GM11168 (cell line): Measurements from ENCODE around the gene CAMKV.

Experiments used
- in situ Hi-C: fragments of 300-500 bp; cut with MboI; formaldehyde crosslinking; loops from one replicate; pipeline ENCODE4 v1.12.0; 2022; ENCODE audit warnings: low sequenced_read_pairs; ENCODE audit not compliant: unreplicated experiment

The CAMKV gene

GRCh38 chr3:49898991-49899390 is 29.3 kb upstream of the CAMKV start:
- in situ Hi-C loops = no loop called here

- in situ Hi-C loops = no loop called here
Measured at GRCh38 chr3:49896345-49896744, 26.6 kb upstream of the CAMKV start.

- in situ Hi-C loops = no loop called here
Measured at GRCh38 chr3:49895791-49896190, 26.1 kb upstream of the CAMKV start.

- in situ Hi-C loops = no loop called here
Measured at GRCh38 chr3:49889296-49889695, 19.6 kb upstream of the CAMKV start.

GRCh38 chr3:49886922-49887265 is 17.2 kb upstream of the CAMKV start:
- in situ Hi-C loops = no loop called here

DNA sequence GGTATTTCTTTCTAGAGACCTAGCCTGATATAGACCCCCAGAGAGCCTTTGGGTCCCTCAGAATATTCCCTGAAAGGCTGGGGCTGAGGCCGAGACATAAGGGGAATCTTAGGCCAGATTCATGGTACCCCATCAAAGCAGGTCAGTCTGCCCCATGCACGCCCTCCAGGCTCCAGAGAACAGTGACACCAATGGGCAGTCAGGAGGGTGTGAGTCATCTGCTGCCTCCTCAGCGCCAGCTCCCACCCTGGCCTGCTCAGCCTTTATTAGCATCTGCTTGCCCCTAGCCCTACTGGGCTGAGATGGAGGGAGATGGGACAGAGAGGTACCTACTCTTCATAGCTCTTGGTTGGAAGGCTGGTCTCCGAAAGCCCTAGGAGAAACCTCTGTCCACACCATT is 14.3 kb upstream of the CAMKV start:
- in situ Hi-C loops = no loop called here

GRCh38 chr3:49882166-49882565 is 12.5 kb upstream of the CAMKV start:
- in situ Hi-C loops = no loop called here

DNA sequence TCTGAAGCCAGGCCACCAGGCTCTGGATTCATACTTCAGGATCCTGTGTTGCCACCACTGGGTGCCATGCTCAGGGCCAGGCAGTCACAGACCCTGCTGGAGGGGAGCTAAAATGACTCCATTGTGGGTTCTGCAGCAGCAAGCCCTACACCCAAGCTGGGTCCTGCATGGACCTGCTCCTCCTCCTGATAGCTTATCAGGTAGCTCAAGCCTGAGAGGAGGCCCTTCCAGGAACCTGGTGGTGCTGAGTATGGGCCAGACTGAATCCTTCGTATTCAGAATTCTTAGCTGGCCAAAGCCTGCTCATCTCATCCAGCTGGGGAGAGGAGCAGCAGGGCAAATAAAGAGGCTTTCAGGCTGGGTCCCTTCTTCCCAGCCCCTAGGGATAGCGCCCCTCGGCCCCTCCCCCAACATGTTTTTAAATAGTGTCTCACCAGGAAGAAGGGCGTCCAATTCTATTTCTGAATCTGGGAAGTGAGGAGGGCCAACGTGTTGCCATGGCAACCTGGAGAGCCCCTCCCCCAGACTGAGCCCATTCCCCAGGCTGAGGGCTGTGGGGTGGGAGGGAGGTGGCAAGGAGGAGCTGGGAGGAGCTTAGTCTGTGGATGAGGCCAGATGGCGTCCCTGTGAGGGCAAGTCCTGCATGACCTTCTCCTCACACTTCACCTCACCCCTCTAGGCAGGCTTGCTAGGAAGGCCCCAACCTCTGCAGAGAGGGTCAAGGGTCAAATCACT is 11.0 kb upstream of the CAMKV start:
- in situ Hi-C loops = no loop called here

DNA sequence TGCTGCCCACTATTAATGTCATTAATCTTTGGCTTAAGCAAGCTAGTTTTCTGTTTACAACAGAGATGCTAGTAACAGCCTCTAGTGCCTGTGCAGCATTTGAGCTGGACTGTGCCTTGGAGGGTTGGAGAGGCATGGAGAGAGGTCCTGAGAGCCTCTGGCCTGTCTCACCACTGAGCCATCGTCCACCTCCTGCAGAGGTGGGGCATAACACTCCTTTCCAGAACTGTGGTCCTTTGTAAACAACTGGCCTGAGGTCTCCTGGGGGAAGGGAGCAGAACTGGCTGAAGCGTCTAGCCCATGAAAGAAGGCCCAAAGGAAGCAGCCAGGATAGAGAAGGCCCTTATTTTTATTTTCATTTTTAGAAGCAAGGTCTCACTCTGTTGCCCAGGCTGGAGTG is 10.0 kb upstream of the CAMKV start:
- in situ Hi-C loops = no loop called here

GRCh38 chr3:49878686-49879085 is 9.0 kb upstream of the CAMKV start:
- in situ Hi-C loops = no loop called here

GRCh38 chr3:49877716-49878115 is 8.0 kb upstream of the CAMKV start:
- in situ Hi-C loops = no loop called here

- in situ Hi-C loops = no loop called here
Measured at GRCh38 chr3:49876567-49876966, 6.9 kb upstream of the CAMKV start.

DNA sequence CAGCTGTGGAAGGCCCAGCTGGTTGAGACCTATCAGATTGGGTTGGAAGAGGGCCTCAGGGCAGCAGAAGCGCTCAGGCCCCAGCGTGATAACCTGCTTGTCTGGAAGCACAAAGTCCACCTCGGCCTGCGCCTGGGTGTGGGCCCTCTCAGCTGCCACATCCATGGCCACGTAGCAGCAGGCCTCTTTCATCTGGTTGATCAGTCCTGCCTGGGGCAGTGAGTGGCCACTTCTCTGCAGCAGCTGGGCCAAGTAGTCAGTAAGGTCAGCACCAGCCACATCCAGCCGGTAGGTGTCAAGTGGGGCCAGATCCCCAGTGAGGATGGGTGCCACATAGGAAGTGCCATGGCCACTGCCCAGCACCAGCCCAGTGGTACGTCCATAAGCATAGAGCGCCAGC is 3.9 kb upstream of the CAMKV start:
- in situ Hi-C loops = no loop called here

DNA sequence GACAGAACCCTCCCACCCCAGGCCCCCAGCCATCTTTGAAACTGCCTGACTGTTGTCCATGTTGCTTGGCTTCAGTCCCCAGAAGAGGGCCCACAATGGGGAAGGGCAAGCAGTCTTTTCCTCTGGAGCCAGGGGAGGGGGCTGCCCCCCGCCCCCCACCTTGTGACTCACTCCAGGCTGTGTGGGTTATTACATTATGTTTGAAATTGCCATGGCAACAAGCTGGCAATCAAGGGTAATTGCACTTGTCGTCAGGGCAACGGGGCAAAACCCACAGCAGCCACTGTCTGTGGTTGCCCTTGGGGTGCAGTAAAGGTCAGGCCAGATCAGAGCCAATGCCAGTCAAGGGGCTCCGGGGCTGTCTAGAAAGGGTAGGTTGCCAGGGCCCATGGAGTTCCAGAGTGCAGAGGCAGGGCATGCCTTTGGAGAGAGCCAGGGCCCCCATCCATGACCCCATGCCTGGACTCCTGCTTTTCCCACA is 3.1 kb upstream of the CAMKV start:
- in situ Hi-C loops = no loop called here

DNA sequence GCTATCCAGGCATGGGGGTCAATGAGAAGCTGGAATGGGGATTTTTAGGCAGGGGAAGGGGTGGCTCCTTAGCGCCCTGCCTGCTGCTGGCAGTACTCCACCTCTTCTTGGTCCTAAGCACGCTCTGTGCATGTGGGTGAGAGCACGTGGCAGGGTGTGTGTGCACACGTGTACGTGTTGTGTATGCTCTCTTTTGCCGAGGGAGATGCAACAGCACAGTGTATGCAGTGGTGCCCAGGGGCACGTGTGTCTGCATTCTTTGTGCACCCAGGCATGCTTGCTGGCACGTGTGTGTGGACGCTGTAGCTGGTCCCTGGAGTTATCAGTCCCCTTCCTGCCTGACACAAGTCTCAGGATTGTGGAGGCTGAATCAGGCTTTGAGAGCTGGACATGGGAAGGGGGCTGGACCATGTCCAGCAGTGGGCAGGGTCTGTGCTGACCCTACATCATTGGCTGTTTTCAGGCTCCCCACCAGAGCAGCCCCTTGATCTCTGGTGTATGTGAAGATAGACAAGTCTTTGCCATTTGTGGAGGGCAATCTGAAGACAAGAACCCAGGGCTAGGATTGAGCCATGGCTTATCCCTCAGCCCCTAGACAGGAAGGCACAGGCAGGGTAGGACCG is 1.9 kb upstream of the CAMKV start:
- in situ Hi-C loops = no loop called here

DNA sequence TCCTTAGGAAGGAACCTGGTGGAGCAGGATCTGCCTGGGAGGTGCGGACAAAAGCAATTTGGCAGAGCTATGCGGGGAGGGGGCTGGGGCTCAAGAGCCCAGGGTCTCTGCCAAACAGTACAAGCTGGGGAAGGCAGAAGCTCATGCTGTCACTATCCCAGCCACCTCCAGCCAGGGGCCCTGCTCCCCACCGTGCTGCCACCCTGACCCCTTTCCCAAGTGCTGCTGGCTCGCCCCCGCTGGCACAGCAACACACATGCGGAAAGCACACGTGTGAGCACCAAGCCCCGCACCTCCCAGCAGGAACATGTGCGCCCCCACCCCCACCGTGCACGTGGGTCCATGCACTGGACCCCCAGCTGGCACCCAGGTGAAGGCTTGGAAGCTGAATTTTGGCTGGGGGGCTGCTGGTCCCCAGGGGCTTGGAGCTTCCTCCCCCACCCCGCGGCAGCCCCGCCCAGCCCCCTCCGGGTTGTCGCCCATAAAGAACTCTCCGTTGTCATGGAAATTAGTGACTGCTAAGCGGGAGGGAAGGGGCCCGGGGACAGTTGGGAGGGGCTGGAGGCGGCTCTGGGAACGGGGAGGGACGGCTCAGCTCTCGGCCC is 742 bp downstream of the CAMKV start:
- in situ Hi-C loops = no loop called here

DNA sequence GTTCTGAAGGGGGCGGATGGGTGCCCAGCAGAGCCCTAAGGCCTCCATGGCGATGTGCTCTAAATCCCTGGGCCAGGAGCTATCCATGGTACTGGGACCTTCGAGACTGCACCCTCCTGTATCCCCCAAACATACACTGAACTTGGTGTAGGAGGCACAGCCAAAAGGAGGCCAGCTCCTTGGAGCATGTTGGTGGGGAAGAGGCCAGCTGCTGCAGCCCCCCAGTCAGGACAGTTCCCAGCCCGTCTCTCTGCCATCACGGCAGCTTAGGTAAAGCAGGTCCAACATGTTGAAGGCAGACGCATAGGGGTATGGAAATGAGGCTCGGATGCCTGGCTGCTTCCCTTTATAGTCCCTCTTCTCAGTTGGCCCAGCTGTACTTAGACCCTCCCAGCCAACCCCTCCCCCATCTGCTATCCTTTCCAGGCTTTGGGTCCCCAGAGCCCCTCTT is 1.8 kb downstream of the CAMKV start:
- in situ Hi-C loops = no loop called here

- in situ Hi-C loops = no loop called here
Measured at GRCh38 chr3:49867400-49867799, 2.3 kb downstream of the CAMKV start.

DNA sequence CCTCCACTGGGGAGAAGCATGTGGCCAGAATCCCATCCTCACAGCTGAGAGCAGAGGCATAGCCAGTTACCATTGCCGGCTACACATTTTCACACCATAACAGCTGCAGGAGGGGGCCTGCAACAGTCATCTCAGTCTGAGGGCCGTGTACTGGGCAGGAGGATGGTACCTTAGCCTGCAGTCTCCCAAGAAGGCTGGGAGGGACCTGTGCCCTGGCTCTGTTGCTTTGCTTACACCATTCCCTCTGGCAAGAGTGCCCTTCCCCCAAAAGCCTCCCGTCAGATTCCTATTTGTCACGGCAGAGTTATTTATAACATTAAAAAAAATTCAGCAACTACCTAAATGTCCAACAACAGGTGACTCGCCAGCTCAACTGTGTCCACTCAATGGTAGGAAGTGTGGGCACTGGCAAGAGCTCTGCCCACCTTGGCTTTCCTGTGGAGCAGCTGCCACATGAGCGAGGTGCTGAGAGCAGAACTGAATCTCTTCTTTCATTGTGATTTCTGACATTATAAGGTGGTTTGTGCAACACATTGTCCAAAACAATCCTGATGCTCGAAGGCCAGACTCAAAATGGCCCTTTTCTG is 4.4 kb downstream of the CAMKV start:
- in situ Hi-C loops = no loop called here

GRCh38 chr3:49864505-49864904 is 5.2 kb downstream of the CAMKV start:
- in situ Hi-C loops = no loop called here

DNA sequence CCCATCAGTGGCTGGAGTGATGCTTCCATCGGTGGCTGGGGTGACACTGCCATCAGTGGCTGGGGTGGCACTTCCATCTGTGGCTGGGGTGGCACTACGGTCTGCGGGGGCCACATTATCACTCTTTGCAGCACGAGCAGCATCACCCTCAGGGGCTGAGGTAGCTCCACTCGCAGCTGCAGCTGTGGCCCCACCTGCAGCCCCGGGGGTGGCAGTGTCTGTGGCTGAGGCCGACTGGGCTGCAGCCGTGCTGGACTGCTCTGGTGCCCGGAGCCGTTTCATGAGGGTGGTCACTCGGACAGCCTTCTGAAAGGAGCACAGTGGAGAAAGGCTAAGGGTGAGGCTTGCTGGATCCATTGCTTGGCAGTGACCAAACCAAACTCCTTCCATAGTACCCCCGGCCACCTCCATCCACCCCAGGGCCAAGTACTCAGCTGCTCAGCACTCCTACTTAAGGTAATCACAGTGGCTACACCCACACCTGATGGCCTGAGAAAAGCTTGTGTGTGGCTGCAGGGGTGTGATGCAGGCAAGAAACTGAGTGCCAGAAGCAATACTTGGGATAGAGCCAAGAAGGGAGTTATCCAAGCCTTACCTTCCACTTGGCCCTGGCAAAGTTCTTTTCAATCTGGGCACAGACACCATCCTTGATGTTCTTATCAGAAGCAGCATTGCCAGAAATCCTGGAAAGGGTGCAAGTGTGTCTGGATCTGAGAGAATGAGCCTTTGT is 10.0 kb downstream of the CAMKV start:
- in situ Hi-C loops = no loop called here
